ENCODE measurements around the gene ZFYVE21.

ZFYVE21 gene

DNA sequence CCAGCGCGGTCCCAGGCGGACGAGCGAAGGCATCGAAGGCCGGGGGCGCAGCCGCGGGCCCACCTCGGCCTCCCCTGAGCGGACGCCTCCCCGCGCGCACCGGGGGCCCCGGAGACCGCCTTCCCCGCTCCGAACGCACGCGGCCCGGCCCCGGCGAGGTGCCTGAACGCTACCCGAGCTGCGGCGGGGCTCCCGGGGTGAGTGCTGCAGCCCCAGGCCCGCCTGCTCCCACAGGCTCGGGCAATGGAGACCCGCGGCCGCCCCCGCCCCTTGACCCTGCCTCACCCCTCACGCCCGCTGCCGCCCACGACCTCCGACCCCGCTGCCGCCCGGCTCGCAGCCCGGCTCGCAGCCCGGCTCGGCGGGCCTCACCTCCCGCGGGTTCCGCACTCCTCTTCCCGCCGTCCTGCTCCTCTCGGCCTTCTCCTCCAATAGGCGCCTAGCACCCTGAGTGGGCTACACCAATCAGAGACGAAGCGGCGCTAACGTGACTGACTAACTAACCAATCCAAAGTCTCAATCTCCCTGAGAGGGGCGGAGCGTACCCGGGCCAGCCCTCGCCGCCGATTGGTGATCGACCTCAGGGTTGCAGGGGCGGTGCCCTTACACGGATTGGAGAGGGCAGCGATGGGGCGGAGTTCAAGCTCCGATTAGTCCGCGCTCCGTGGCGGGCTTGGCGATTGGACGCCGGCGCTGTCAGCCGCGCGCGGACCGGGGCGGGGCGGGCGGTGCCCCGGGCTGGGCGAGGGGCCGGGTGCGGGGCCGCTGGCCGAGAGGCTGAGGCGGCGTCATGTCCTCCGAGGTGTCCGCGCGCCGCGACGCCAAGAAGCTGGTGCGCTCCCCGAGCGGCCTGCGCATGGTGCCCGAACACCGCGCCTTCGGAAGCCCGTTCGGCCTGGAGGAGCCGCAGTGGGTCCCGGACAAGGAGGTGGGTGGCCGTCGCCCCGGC lies at the start of gene ZFYVE21, which contains the start of gene XRCC3:
ZFYVE21 (plus strand) TSS at position 759 of the 949 bp plus-strand sequence; CDS start at position 791, 32 bp downstream.
XRCC3 (minus strand) TSS at position 400 of the 949 bp plus-strand sequence. CDS start 4,364 bp downstream, outside the sequence.
- in situ Hi-C loops (cut with MboI; ENCODE audit: low sequenced_read_pairs) = no loop called here
- DNase-seq (ENCODE audit: low spot score in 2 of 2) = peak; percentile 97 to 99
- Histone ChIP-seq H3K4me3 (peak within 1 kb of the TSS; percentile 58), H3K27me3 (ENCODE audit: low read depth) (no peaks in the 10 kb centered on the region), H3K36me3 (replicated peaks) (peaks cover 28% of the 10 kb centered on the region), H3K9me3 (no peaks in the 10 kb centered on the region), H3K4me1 (peaks cover 7% of the 10 kb centered on the region)

DNA sequence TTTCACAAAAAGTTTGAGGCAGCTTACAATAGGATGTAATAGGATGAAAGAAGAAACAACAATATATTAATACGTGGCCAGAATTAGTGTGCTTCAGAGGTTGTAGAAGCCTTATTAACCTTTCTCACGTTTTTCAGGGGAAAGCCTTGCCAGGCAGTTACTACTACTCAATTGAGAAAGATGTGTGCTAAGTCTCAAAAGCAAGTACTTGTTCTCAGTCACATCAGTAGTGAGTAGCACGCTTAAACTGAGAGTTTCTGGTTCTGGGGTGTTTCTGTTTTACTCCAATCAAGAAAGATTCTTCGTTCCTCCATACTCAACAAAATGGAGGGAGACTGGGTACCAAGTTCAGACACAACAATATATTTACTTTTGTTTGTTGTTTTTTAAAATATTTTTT lies 47.9 kb upstream of the ZFYVE21 start:
- Histone ChIP-seq H3K4me1 (peaks cover 7% of the 10 kb centered on the region), H3K4me3 (no peak overlapping the region), H3K36me3 (replicated peaks) (peaks cover 63% of the 10 kb centered on the region), H3K27me3 (ENCODE audit: low read depth) (no peaks in the 10 kb centered on the region), H3K9me3 (no peaks in the 10 kb centered on the region)
- no peak for DNase-seq (ENCODE audit: low spot score in 2 of 2)
- in situ Hi-C loops (cut with MboI; ENCODE audit: low sequenced_read_pairs) = no loop called here

DNA sequence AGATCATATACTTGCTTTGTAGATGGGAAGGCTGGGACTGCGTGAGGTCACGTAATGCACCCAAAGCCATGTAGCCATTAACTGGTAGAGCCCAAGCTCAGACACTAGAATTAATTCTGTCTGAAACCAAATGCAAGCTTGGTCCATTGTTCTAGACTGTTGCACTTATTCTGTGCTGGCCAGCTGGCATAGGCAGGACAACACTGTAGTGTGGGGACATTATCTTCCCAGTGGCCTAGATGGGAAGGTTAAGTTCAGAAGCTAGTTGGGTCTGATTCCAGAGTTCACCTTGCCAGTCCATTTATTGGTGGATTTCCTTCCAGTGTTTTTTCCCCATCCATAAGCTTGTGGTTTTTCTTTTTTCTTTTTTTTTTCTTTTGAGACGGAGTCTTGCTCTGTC lies 47.5 kb upstream of the ZFYVE21 start:
- Histone ChIP-seq H3K9me3 (no peaks in the 10 kb centered on the region), H3K36me3 (replicated peaks) (peaks cover 65% of the 10 kb centered on the region), H3K27me3 (ENCODE audit: low read depth) (no peaks in the 10 kb centered on the region), H3K4me1 (peaks cover 7% of the 10 kb centered on the region), H3K4me3 (no peak overlapping the region)
- in situ Hi-C loops (cut with MboI; ENCODE audit: low sequenced_read_pairs) = no loop called here
- DNase-seq (ENCODE audit: low spot score in 2 of 2) = no peak

DNA sequence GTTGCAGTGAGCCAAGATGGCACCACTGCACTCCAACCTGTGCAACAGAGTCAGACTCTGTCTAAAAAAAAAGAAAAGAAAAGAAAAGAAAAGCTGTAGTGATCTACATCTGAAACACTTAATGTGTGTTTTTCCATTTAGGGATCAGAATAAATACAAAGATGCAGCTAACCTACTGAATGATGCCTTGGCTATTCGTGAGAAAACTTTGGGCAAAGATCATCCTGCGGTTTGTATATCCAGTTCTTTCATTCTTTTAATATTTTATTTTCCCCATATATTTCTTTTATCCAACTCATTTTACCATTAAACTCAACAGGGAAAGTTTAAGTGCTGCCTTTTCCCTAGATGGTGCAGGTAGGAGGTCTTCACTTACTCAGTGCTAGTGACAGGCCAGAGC lies 46.2 kb upstream of the ZFYVE21 start:
- no peaks in the 10 kb centered on the region for H3K27me3 ChIP-seq (ENCODE audit: low read depth)
- peaks cover 62% of the 10 kb centered on the region for H3K36me3 ChIP-seq (replicated peaks)
- in situ Hi-C loops (cut with MboI; ENCODE audit: low sequenced_read_pairs) = no loop called here
- no peak for DNase-seq (ENCODE audit: low spot score in 2 of 2)
- H3K4me3 ChIP-seq = no peak overlapping the region
- H3K4me1 ChIP-seq = peaks cover 7% of the 10 kb centered on the region
- H3K9me3 ChIP-seq = no peaks in the 10 kb centered on the region

DNA sequence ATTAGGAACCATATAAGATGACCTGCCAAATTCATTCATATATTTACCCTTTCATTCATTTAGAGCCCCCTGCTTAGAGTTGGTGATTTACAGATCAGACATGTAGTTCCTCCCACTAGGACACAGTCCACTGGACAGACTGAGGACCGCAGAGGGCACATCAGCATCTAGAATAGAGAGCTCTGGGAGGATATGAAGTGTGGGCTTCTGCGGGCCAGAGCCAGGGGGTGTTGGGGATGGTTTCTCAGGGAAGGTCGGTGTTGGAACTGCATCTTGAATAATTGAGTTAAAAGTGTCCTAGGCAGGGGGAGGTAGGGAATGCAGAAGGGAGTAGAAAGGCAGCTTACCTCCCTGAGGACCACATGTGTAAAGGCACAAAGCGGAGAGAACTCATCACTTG lies 43.7 kb upstream of the ZFYVE21 start:
- H3K4me1 ChIP-seq = peaks cover 7% of the 10 kb centered on the region
- in situ Hi-C loops (cut with MboI; ENCODE audit: low sequenced_read_pairs) = no loop called here
- no peaks in the 10 kb centered on the region for H3K9me3 ChIP-seq
- peaks cover 80% of the 10 kb centered on the region for H3K36me3 ChIP-seq (replicated peaks)
- no peak for DNase-seq (ENCODE audit: low spot score in 2 of 2)
- no peaks in the 10 kb centered on the region for H3K27me3 ChIP-seq (ENCODE audit: low read depth)
- H3K4me3 ChIP-seq = no peak overlapping the region

DNA sequence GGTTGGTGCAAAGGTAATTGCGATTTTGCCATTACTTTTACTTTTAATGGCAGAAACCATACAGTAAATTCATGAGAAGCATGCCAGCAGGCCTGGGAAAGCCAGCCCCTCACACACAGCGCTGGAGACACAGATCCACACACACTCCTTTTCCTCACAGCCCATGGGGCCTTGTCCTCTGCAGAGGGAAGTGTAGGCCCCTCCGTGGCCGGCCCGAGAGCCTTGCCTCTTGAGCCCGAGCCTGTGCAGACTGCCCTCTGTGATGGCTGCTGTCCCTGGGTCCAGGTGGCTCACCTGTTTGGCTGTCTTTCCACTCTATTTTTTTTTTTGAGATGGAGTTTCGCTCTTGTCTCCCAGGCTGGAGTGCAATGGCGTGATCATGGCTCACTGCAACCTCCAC lies 39.7 kb upstream of the ZFYVE21 start:
- in situ Hi-C loops (cut with MboI; ENCODE audit: low sequenced_read_pairs) = no loop called here
- Histone ChIP-seq H3K27me3 (ENCODE audit: low read depth) (no peaks in the 10 kb centered on the region), H3K9me3 (no peaks in the 10 kb centered on the region), H3K4me3 (no peak overlapping the region), H3K4me1 (no peaks in the 10 kb centered on the region), H3K36me3 (replicated peaks) (peaks cover 94% of the 10 kb centered on the region)
- DNase-seq (ENCODE audit: low spot score in 2 of 2) = no peak

DNA sequence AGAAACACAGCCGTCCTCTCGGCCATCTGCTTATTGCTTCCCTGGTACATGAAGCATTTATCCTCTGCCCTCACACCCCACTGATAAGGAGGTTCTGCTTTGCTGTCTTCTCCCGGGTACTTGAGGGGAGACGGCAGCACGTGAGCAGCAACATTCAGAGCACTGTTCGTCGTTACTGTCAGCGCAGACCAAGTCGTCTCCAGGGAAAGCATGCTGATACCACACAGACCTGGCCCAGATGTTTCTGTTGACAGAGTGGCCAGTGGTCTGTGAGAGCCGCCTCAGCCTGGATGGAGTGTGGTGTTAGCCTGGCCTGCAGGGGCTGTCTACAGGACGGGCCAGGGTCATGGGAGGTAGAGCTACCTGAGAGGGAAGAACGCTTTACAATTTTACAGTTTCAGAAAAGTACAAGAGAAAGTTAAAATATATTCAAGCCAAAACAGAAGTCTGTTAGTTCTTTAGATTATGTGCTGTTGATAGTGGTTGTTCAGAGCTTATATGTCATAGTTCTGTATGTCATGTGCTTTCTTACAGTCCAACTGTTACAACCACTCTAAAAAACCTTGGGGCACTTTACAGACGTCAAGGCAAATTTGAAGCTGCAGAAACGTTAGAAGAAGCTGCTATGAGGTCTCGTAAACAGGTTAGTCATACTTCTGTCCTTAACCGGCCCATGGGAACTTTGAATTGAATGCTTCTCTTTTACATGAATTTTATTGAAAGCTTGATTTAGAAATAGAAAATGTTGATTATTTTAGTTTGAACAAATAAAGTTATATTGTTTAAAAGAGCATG lies 38.5 kb upstream of the ZFYVE21 start:
- Histone ChIP-seq H3K36me3 (replicated peaks) (peaks cover 95% of the 10 kb centered on the region), H3K9me3 (no peaks in the 10 kb centered on the region), H3K4me1 (no peaks in the 10 kb centered on the region), H3K27me3 (ENCODE audit: low read depth) (no peaks in the 10 kb centered on the region), H3K4me3 (no peak overlapping the region)
- no peak for DNase-seq (ENCODE audit: low spot score in 2 of 2)
- in situ Hi-C loops (cut with MboI; ENCODE audit: low sequenced_read_pairs) = no loop called here

DNA sequence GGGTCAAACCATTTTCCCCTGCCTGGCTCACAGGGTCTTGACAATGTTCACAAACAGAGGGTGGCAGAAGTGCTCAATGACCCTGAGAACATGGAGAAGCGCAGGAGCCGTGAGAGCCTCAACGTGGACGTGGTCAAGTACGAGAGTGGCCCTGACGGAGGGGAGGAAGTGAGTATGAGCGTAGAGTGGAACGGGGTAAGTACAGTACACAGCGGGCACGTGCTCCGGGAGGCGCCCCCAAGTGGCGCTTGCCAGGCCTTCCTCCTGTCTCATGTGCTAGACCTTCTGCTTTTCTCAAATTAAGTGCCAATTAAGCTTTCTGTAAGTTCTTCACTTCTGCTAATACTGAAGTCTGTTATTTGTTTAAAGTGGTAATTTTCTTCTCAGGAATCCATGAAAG lies 36.3 kb upstream of the ZFYVE21 start:
- Histone ChIP-seq H3K4me3 (no peak overlapping the region), H3K4me1 (no peaks in the 10 kb centered on the region), H3K36me3 (replicated peaks) (peaks cover 93% of the 10 kb centered on the region), H3K27me3 (ENCODE audit: low read depth) (no peaks in the 10 kb centered on the region), H3K9me3 (no peaks in the 10 kb centered on the region)
- DNase-seq (ENCODE audit: low spot score in 2 of 2) = peak; percentile 17 to 58
- in situ Hi-C loops (cut with MboI; ENCODE audit: low sequenced_read_pairs) = no loop called here

DNA sequence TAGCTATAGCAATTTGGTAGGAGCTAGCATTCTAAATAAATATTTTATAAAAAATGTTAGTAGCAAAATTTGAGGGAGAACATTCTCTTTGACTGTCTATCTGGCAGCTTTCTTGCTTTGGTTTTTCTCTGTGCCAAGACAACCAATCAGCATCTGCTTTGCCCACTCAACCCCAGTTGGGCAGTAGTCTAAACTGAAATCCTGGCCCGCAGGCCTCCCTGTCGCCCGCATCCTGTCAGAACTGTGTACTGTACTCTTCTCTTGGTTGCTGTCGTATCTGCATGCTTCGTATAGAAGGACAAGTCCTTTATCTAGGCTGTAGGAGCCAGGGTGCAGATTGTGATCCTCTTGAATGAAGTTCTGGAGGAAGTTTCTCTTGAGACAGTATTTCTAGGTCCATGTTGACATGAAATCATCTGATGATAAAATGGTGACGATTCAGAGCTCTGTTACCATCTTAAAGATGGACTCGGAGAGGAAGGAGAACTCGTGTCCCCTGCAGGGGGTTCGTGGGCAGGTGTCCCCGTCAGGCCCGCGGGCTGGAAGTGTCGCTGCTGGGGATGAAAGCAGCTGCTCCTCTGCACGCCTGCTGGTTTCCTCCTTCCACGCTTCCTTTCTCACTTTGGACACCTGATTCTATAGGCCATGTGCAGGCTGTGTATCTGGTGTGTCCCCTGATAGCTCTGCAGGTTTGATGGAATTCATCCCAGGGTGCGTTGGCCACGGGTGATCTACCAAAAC lies 34.9 kb upstream of the ZFYVE21 start:
- Histone ChIP-seq H3K36me3 (replicated peaks) (peaks cover 91% of the 10 kb centered on the region), H3K9me3 (no peaks in the 10 kb centered on the region), H3K27me3 (ENCODE audit: low read depth) (no peaks in the 10 kb centered on the region), H3K4me3 (no peak overlapping the region), H3K4me1 (no peaks in the 10 kb centered on the region)
- in situ Hi-C loops (cut with MboI; ENCODE audit: low sequenced_read_pairs) = loop anchor here (10.0 kb wide), 1 partner anchor 106 kb away; no protein-coding TSS in a partner anchor
- no peak for DNase-seq (ENCODE audit: low spot score in 2 of 2)

DNA sequence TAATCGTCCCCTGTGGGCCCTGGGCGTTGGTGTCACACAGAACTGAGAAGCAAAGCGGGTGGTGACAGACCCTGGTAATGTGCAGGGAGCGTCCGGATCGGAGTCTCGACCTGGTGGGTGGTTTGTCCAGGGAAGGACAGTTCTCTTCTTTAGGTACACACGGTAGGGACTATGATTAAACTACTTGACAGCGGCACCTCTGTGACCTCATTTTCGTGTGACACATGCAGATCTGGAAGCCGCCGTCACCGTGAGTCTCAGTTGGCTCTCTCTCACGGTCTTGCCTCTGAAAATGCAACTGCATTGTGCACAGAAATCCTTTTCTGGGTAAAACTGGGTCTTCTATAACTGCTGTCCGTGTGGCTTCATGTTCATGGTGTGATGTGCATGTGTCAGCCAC lies 32.5 kb upstream of the ZFYVE21 start:
- in situ Hi-C loops (cut with MboI; ENCODE audit: low sequenced_read_pairs) = loop anchor here (10.0 kb wide), 1 partner anchor 108 kb away; no protein-coding TSS in a partner anchor
- H3K27me3 ChIP-seq (ENCODE audit: low read depth) = no peaks in the 10 kb centered on the region
- no peak for DNase-seq (ENCODE audit: low spot score in 2 of 2)
- H3K4me1 ChIP-seq = no peaks in the 10 kb centered on the region
- peaks cover 83% of the 10 kb centered on the region for H3K36me3 ChIP-seq (replicated peaks)
- H3K4me3 ChIP-seq = no peak overlapping the region
- H3K9me3 ChIP-seq = no peaks in the 10 kb centered on the region

DNA sequence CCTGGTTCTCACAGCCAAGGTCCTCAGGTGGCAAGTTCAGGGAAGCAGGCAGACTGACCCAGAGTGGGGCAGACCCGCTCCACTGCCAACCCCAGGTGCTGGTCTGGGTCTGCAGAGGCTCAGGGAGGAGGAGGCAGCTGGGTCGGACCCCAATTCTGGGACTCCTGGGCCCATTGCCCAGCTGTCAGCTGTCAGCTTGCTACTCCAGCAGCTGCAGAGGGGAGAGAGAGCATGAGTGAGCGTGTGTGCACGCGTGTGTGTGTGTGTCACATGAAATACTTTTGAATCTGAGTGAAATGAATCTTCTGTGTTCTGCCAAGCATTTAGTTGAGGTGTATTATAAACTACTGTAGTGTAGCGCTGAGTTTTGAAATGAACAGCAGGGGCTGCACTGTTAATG lies 31.1 kb upstream of the ZFYVE21 start:
- peaks cover 76% of the 10 kb centered on the region for H3K36me3 ChIP-seq (replicated peaks)
- in situ Hi-C loops (cut with MboI; ENCODE audit: low sequenced_read_pairs) = loop anchor here (10.0 kb wide), 1 partner anchor 110 kb away; no protein-coding TSS in a partner anchor

DNA sequence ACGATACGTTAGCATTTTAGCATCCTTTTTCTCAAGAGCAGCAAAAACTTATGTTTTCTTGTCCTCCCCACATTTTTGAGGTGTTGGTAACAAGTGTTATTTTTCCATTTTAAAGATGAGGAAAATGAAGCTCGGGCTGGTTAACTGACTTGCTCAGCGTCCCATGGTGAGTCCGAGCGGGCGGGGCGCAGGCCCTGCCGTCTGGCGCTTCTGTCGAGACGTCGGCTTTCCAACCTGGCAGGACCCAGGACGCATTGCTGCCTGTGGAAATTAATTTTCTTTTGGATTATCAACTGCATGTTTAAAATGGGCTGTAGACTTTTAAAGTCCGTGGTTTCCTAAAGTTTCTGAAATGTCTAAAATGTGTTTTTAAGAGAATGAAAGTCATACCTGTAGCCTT lies 30.7 kb upstream of the ZFYVE21 start:
- peaks cover 72% of the 10 kb centered on the region for H3K36me3 ChIP-seq (replicated peaks)

More for the DNA sequence above, 31.1 kb upstream of the ZFYVE21 start:
- no peaks in the 10 kb centered on the region for H3K27me3 ChIP-seq (ENCODE audit: low read depth)
- no peaks in the 10 kb centered on the region for H3K4me1 ChIP-seq
- no peak overlapping the region for H3K4me3 ChIP-seq
- DNase-seq (ENCODE audit: low spot score in 2 of 2) = no peak
- H3K9me3 ChIP-seq = no peaks in the 10 kb centered on the region

More for the DNA sequence above, 30.7 kb upstream of the ZFYVE21 start:
- DNase-seq (ENCODE audit: low spot score in 2 of 2) = no peak
- Histone ChIP-seq H3K4me1 (no peaks in the 10 kb centered on the region), H3K27me3 (ENCODE audit: low read depth) (no peaks in the 10 kb centered on the region), H3K9me3 (no peaks in the 10 kb centered on the region), H3K4me3 (no peak overlapping the region)
- in situ Hi-C loops (cut with MboI; ENCODE audit: low sequenced_read_pairs) = loop anchor here (10.0 kb wide), 1 partner anchor 110 kb away; no protein-coding TSS in a partner anchor

All from HAP-1 (cell line).